Mucosa of descending colon (tissue), 3 donors: Measurements from ENCODE around the gene MYO5C. TPM values are rescaled to one million over a fixed set of nuclear protein-coding genes. Genes with fewer than 3 reads are reported as not detected.

ENCODE experiments used
- ATAC-seq: fragments of 200-7000 bp; cut with Tn5 transposase; one replicate; pipeline ENCODE4 v1.9.1; 2020; ENCODE audit warnings: mild to moderate bottlenecking, moderate library complexity
- DNase-seq, 3 donors: peaks; one replicate each; pipeline ENCODE4 v3.0.0-alpha.2; 2020
- H3K36me3 ChIP-seq: fragments of 200-600 bp; one replicate; pipeline ENCODE4 v1.8.0; 2021; ENCODE audit warnings: low read depth, mild to moderate bottlenecking
- H3K4me1 ChIP-seq: fragments of 200-600 bp; one replicate; pipeline ENCODE4 v1.8.0; 2021; ENCODE audit warnings: low read depth, mild to moderate bottlenecking
- H3K4me3 ChIP-seq: fragments of 200-600 bp; one replicate; pipeline ENCODE4 v1.8.0; 2021; ENCODE audit warnings: mild to moderate bottlenecking
- H3K9me3 ChIP-seq: fragments of 200-600 bp; one replicate; pipeline ENCODE4 v1.8.0; 2021; ENCODE audit warnings: mild to moderate bottlenecking
- CTCF ChIP-seq: fragments of 200-600 bp; IDR thresholded peaks from one replicate; pipeline ENCODE4 v1.8.0; 2022; ENCODE audit warnings: antibody characterized with exemption, mild to moderate bottlenecking
- intact Hi-C, 2 donors: fragments of 100-400 bp; cut with DNase I in 1 of 2; cut with micrococcal nuclease in 1 of 2; formaldehyde crosslinking; loops; one replicate each; pipeline versions ENCODE4 v1.11.0 to v1.11.1; 2022; cut with DNase I, micrococcal nuclease
- total RNA-seq, 3 donors: library from RNA; stranded (reverse); fragmentation: NEBNext Ultra II Directional in 2 of 3; extraction: Animal tissue kit (Norgen Biotek cat#: 25700) in 2 of 3; gene quantifications; one replicate each; pipeline versions ENCODE4 v1.2.1 to v1.2.4, GENCODE V29; 2021 to 2023
- donor health status: DM: no; HTN: no; CAD: no; lungs with moderate emphysema.
- donor health status: DM: no; HTN: no; CAD: no.
- donor health status: DM: no; HTN: yes; CAD: no.

Gene MYO5C
- total RNA-seq, 3 donors from 2014 or later, result 46.6 to 90.0 (median 81.6) TPM

GRCh38 chr15:52228921-52229320 lies 66.7 kb downstream of the MYO5C start:
- DNase-seq, result peak; percentile 76 to 91 (median 86)
- no peak for TF ChIP-seq CTCF
- Histone ChIP-seq H3K9me3 (no peaks in the 10 kb centered on the region), H3K4me3 (no peak overlapping the region), H3K4me1 (peaks cover 7% of the 10 kb centered on the region), H3K36me3 (peaks cover 2% of the 10 kb centered on the region)
- peak; percentile 88 for ATAC-seq
- intact Hi-C loops, result no loop called here

- TF ChIP-seq CTCF, result peak; percentile 60
- intact Hi-C loops, result no loop called here
- DNase-seq, result peak in 1 of 3 donors; percentile 84
- peaks cover 5% of the 10 kb centered on the region for H3K4me1 ChIP-seq
- ATAC-seq, result peak; percentile 82
- no peak overlapping the region for H3K4me3 ChIP-seq
- H3K9me3 ChIP-seq, result no peaks in the 10 kb centered on the region
- H3K36me3 ChIP-seq, result no peaks in the 10 kb centered on the region
Observed at GRCh38 chr15:52227456-52227855, 68.1 kb downstream of the MYO5C start.

- H3K36me3 ChIP-seq, result peaks cover 3% of the 10 kb centered on the region
- DNase-seq, result no peak
- no peak overlapping the region for H3K4me3 ChIP-seq
- ATAC-seq, result no peak
- TF ChIP-seq CTCF, result no peak
- intact Hi-C loops, result no loop called here
- no peaks in the 10 kb centered on the region for H3K9me3 ChIP-seq
- peaks cover 5% of the 10 kb centered on the region for H3K4me1 ChIP-seq
Observed at GRCh38 chr15:52225230-52225629, 70.4 kb downstream of the MYO5C start.

DNA sequence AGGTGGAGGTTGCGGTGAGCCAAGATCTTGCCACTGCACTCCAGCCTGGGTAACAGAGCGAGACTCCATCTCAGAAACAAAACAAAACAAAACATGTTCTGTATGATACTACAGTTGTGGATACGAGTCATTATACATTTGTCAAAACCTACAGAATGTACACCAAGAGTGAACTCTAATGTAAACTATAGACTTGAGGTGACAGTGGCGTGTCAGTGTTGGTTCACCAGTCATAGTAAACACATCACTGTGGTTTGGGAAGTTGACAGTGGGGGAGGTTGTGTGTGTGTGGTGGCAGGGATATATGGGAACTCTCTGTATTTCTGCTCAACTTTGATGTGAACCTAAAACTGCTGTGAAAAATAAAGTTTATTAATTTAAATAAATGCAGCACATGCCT lies 71.4 kb downstream of the MYO5C start:
- DNase-seq (no peak), ATAC-seq (no peak)
- no peaks in the 10 kb centered on the region for H3K9me3 ChIP-seq
- no peak overlapping the region for H3K4me3 ChIP-seq
- intact Hi-C loops, result no loop called here
- H3K4me1 ChIP-seq, result peaks cover 2% of the 10 kb centered on the region
- no peak for TF ChIP-seq CTCF
- H3K36me3 ChIP-seq, result peaks cover 3% of the 10 kb centered on the region

DNA sequence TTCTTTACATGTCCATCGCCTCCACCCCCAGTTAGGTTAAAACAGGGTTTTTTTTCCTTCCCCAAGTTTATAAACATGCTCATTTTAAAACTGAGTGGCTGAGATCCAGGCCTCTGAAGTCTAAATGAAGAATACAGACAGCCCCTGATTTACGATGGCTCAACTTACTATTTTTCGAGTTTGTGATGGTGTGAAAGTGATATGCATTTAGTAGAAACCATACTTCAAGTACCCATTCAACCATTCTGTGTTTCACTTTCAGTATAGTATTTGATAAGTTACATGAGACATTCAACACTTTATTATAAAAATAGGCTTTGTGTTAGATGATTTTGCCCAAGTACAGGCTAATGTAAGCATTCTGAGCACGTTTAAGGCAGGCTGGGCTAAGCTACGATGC lies 73.9 kb downstream of the MYO5C start:
- Histone ChIP-seq H3K4me1 (no peaks in the 10 kb centered on the region), H3K9me3 (no peaks in the 10 kb centered on the region), H3K36me3 (peaks cover 3% of the 10 kb centered on the region), H3K4me3 (no peak overlapping the region)
- no peak for TF ChIP-seq CTCF
- no peak for ATAC-seq
- DNase-seq, result no peak
- intact Hi-C loops, result no loop called here
